Gastrocnemius medialis (tissue), 4 donors: ENCODE data around the gene RAMACL. TPM values are rescaled to one million over a fixed set of nuclear protein-coding genes. Genes with fewer than 3 reads are reported as not detected.

Source experiments
- ATAC-seq, 2 donors: fragments of 150-250 bp; one replicate each; pipeline ENCODE4 v1.9.1; 2016
- DNase-seq, 2 donors: peaks; one replicate each; pipeline ENCODE4 v3.0.0-alpha.2; 2019
- H3K27ac ChIP-seq, 4 donors: fragments of 200-600 bp; sonication (generic); 1 replicate in 1 of 4; 2 replicates in 3 of 4; pipeline ENCODE4 v1.5.1; 2016 to 2018; ENCODE audit warnings: mild to moderate bottlenecking in 2 of 4, moderate library complexity in 1 of 4
- H3K27me3 ChIP-seq, 3 donors: fragments of 200-600 bp; sonication (generic) in 2 of 3; 1 replicate in 1 of 3; 2 replicates in 2 of 3; pipeline versions ENCODE4 v1.5.1 to v1.6.0; 2016 to 2019; ENCODE audit warnings: mild to moderate bottlenecking in 1 of 3, moderate library complexity in 1 of 3
- H3K36me3 ChIP-seq, 2 donors: fragments of 200-600 bp; sonication (generic) in 1 of 2; one replicate each; pipeline ENCODE4 v1.5.1; 2017 to 2018
- H3K4me1 ChIP-seq, 2 donors: fragments of 200-600 bp; sonication (generic) in 1 of 2; one replicate each; pipeline ENCODE4 v1.5.1; 2016 to 2017; ENCODE audit warnings: mild to moderate bottlenecking in 2 of 2
- H3K4me3 ChIP-seq, 4 donors: fragments of 200-600 bp; sonication (generic) in 3 of 4; 1 replicate in 1 of 4; 2 replicates in 3 of 4; pipeline ENCODE4 v1.5.1; 2016 to 2019; ENCODE audit warnings: mild to moderate bottlenecking in 2 of 4
- H3K9me3 ChIP-seq, 3 donors: fragments of 200-600 bp; sonication (generic) in 2 of 3; 1 replicate in 1 of 3; 2 replicates in 2 of 3; pipeline ENCODE4 v1.5.1; 2016 to 2019
- CTCF ChIP-seq, 5 experiments: fragments of 450-650 bp in 3 of 5; fragments of 200-600 bp in 2 of 5; sonication (generic) in 2 of 5; IDR thresholded peaks in 4 of 5; conservative IDR thresholded peaks in 1 of 5; 1 replicate in 4 of 5; 2 replicates in 1 of 5; pipeline ENCODE4 v1.5.1; 2016 to 2019; ENCODE audit warnings: antibody characterized with exemption in 5 of 5, mild to moderate bottlenecking in 3 of 5, moderate library complexity in 3 of 5
- POLR2A ChIP-seq, 2 donors: fragments of 450-650 bp; IDR thresholded peaks; one replicate each; pipeline ENCODE4 v1.6.1; 2017; ENCODE audit warnings: antibody characterized with exemption in 2 of 2, mild to moderate bottlenecking in 2 of 2, moderate library complexity in 2 of 2
- in situ Hi-C, 4 donors: fragments of 200-750 bp; cut with MboI; loops; one replicate each; pipeline versions ENCODE4 v1.15.0 to v1.8.0; 2017; ENCODE audit warnings: low sequenced_read_pairs in 4 of 4
- intact Hi-C: fragments of 100-400 bp; cut with DNase I; formaldehyde crosslinking; loops from one replicate; pipeline ENCODE4 v1.15.1; 2023; ENCODE audit warnings: low total_unique reads
- total RNA-seq, 4 donors: library from RNA; depleted of rRNA; stranded (reverse); fragments of >200 nt; gene quantifications; one replicate each; pipeline versions ENCODE4 v1.1.0 to v1.2.3, GENCODE V29; 2016

RAMACL gene
- total RNA-seq, 4 donors from 2014 or later, result 0.18 to 5.6 (median 0.58) TPM

GRCh38 chr6:166604911-166605310 is 18.4 kb upstream of the RAMACL start:
- no peak for ATAC-seq
- no peaks in the 10 kb centered on the region for H3K9me3 ChIP-seq
- peaks cover 2 to 21% of the 10 kb centered on the region in 2 donors for H3K4me1 ChIP-seq
- no peak overlapping the region for H3K27ac ChIP-seq
- DNase-seq, result no peak
- no peak overlapping the region for H3K4me3 ChIP-seq
- intact Hi-C loops (no loop called here), in situ Hi-C loops (no loop called here)
- TF ChIP-seq POLR2A (IDR thresholded peaks at IDR 0.05), result no peak
- H3K36me3 ChIP-seq, result no peaks in the 10 kb centered on the region
- H3K27me3 ChIP-seq, result no peaks in the 10 kb centered on the region

DNA sequence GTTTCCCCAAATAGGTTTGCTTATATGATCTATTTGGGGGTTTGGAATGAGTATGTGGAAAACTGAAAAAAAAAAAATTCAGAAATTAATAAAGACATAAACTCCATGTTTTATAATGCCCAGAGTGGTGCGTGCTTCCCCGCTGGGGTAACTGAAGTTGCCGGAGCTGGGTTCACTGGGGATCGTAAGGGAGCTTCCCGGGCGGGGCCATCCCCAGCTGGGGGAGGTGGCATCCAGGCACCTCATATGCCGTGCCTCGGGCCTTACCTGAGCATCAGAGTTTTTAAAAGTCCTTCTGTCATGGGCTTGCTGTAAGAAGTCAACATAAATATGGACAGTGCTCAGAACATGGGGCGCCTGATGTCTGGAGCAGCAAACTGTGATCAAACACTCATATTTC is 17.9 kb upstream of the RAMACL start:
- no peak for TF ChIP-seq POLR2A (IDR thresholded peaks at IDR 0.05)
- TF ChIP-seq CTCF (IDR thresholded peaks at IDR 0.05 in 4 of 5, conservative IDR thresholded peaks at IDR 0.05 in 1 of 5), result no peak
- in situ Hi-C loops (no loop called here), intact Hi-C loops (no loop called here)
- ATAC-seq (no peak), DNase-seq (no peak)
- H3K9me3 ChIP-seq, result no peaks in the 10 kb centered on the region
- no peaks in the 10 kb centered on the region for H3K27me3 ChIP-seq
- no peak overlapping the region for H3K4me3 ChIP-seq
- H3K4me1 ChIP-seq, result peaks cover 6 to 23% of the 10 kb centered on the region in 2 donors
- no peaks in the 10 kb centered on the region for H3K36me3 ChIP-seq
- no peak overlapping the region for H3K27ac ChIP-seq

DNA sequence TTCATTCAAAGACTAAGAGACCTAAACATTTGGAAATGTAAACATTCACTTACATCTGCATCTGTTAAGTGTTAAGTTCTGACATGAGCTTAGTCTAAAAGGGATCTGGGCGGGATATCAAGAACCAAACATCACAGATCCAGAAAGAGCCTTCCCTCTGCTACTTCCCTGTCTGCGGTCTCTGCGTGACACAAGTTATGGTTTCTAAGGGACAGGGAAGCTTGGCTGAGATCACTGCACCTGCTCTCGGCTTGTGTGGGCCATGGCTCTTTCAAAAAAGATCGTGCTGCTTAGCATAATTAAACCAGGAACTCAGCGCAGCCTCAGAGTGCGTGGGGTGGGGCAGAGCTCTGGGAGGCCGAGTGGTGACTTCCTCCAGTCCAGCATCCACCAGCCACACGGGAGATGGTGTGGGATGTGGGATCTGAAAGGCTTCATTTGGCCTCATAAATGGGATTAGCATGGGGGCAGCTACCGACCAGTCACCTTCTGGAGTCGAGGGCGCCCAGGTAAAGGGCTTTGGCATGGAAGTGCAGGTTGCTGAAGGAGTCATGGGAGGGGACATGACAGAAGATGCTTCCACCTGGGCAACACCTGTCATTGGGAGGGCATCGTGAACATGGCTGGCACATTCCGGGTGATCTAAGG is 16.7 kb upstream of the RAMACL start:
- in situ Hi-C loops, result no loop called here
- TF ChIP-seq POLR2A (IDR thresholded peaks at IDR 0.05) (no peak), CTCF (IDR thresholded peaks at IDR 0.05 in 4 of 5, conservative IDR thresholded peaks at IDR 0.05 in 1 of 5) (no peak)
- no peak for ATAC-seq
- H3K4me3 ChIP-seq, result no peak overlapping the region
- no peak for DNase-seq
- H3K9me3 ChIP-seq, result no peaks in the 10 kb centered on the region
- intact Hi-C loops, result no loop called here
- H3K36me3 ChIP-seq, result no peaks in the 10 kb centered on the region
- H3K4me1 ChIP-seq, result peaks cover 7 to 26% of the 10 kb centered on the region in 2 donors
- no peaks in the 10 kb centered on the region for H3K27me3 ChIP-seq
- H3K27ac ChIP-seq, result no peak overlapping the region

DNA sequence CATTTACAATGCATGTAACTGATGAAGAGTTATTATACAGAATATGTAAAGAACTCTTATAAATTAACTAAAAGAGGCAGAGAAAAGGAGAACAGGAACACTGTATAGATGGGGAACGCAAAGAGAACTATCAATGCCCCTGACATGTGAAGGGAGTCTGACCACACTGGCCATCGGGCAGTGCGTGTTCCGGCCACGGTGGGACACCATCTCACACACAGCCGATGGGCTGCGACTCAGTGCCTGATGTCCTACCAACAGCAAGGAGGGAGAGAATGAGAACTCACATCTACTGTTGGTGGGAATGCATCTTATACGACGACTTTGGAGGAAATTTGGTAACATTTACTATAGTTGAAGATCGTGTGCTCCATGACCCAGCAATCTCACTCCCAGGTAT is 15.5 kb upstream of the RAMACL start:
- Histone ChIP-seq H3K4me1 (peaks cover 11 to 32% of the 10 kb centered on the region in 2 donors), H3K36me3 (no peaks in the 10 kb centered on the region), H3K4me3 (no peak overlapping the region), H3K9me3 (no peaks in the 10 kb centered on the region), H3K27me3 (no peaks in the 10 kb centered on the region), H3K27ac (no peak overlapping the region)
- ATAC-seq, result no peak
- TF ChIP-seq CTCF (IDR thresholded peaks at IDR 0.05 in 4 of 5, conservative IDR thresholded peaks at IDR 0.05 in 1 of 5) (no peak), POLR2A (IDR thresholded peaks at IDR 0.05) (no peak)
- no peak for DNase-seq
- intact Hi-C loops, result no loop called here
- in situ Hi-C loops, result no loop called here

- no peak overlapping the region for H3K4me3 ChIP-seq
- DNase-seq (no peak), ATAC-seq (no peak)
- intact Hi-C loops (no loop called here), in situ Hi-C loops (no loop called here)
- TF ChIP-seq CTCF (IDR thresholded peaks at IDR 0.05 in 4 of 5, conservative IDR thresholded peaks at IDR 0.05 in 1 of 5) (no peak), POLR2A (IDR thresholded peaks at IDR 0.05) (no peak)
- H3K27ac ChIP-seq, result no peak overlapping the region
- H3K9me3 ChIP-seq, result no peaks in the 10 kb centered on the region
- H3K27me3 ChIP-seq, result no peaks in the 10 kb centered on the region
- no peaks in the 10 kb centered on the region for H3K36me3 ChIP-seq
- peaks cover 11 to 32% of the 10 kb centered on the region in 2 donors for H3K4me1 ChIP-seq
These were observed 14.5 kb upstream of the RAMACL start for GRCh38 chr6:166600931-166601330.
